ENCODE results near the gene MYBPC2. TPM values are rescaled to one million over a fixed set of nuclear protein-coding genes. Genes with fewer than 3 reads are reported as not detected.

MYBPC2 gene
- polyA plus RNA-seq, 1 of the 3 experiments (the other 2 are of a cell fraction): not detected

- Histone ChIP-seq H3K4me2 (no peak overlapping the region), H3K4me3 (ENCODE audit: low read depth in 2 of 2, low read length in 1 of 2) (no peak overlapping the region), H3K4me1 (ENCODE audit: control insufficient read depth in 1 of 2, insufficient read depth in 2 of 2, low read depth in 1 of 2, low read length in 1 of 2) (no peaks in the 10 kb centered on the region; a peak in 1 of 4 replicates), H3K27me3 (ENCODE audit: insufficient read depth) (no peaks in the 10 kb centered on the region), H3K9me2 (no peaks in the 10 kb centered on the region), H3K9me3 (no peaks in the 10 kb centered on the region; the same call in 1 of the 2 replicates), H3F3A (replicated peaks; ENCODE audit: insufficient read depth) (no peaks in the 10 kb centered on the region), H2AFZ (ENCODE audit: low read depth) (no peak overlapping the region), H3K79me2 (ENCODE audit: insufficient read depth) (no peaks in the 10 kb centered on the region), H3K9ac (no peak overlapping the region), H3K36me3 (replicated peaks in 1 of 2; ENCODE audit: control insufficient read depth in 1 of 2, insufficient read depth in 2 of 2, low read length in 1 of 2) (peaks cover 6 to 20% of the 10 kb centered on the region in 2 experiments), H3K27ac (ENCODE audit: low read depth in 2 of 2, low read length in 1 of 2) (no peak overlapping the region), H4K20me1 (ENCODE audit: insufficient read depth) (no peaks in the 10 kb centered on the region)
- no peak for TF ChIP-seq RAD21 (IDR thresholded peaks at IDR 0.05; ENCODE audit: low read length)
- no peak for TF ChIP-seq USF2 (IDR thresholded peaks at IDR 0.05; ENCODE audit: borderline replicate concordance, low read depth, low read length)
- TF ChIP-seq IRF3 (IDR thresholded peaks at IDR 0.05; ENCODE audit: low read depth, low read length): no peak
- TF ChIP-seq FOXM1 (IDR thresholded peaks at IDR 0.05; ENCODE audit: low read depth): no peak
- no peak for TF ChIP-seq FOSL2 (IDR thresholded peaks at IDR 0.05; ENCODE audit: borderline replicate concordance, low read depth)
- TF ChIP-seq CHD2 (IDR thresholded peaks at IDR 0.05; ENCODE audit: low read length, partially characterized antibody): no peak
- TF ChIP-seq POLR2AphosphoS5 (IDR thresholded peaks at IDR 0.05; ENCODE audit: low read depth, low read length): no peak
- no peak for TF ChIP-seq USF1 (IDR thresholded peaks at IDR 0.05; ENCODE audit: borderline replicate concordance, low read depth)
- no peak for TF ChIP-seq PBX3 (IDR thresholded peaks at IDR 0.05)
- TF ChIP-seq RXRA (IDR thresholded peaks at IDR 0.05; ENCODE audit: borderline replicate concordance, low read depth): no peak
- no peak for TF ChIP-seq TEAD4 (IDR thresholded peaks at IDR 0.05; ENCODE audit: borderline replicate concordance, insufficient read depth)
- TF ChIP-seq FOXJ3 (CRISPR knock-in tag; IDR thresholded peaks at IDR 0.05): no peak
- TF ChIP-seq SIN3A (IDR thresholded peaks at IDR 0.05; ENCODE audit: borderline replicate concordance, low read depth, low read length): no peak
- TF ChIP-seq NFIC (IDR thresholded peaks at IDR 0.05; ENCODE audit: borderline replicate concordance): no peak
- TF ChIP-seq ZBTB33 (IDR thresholded peaks at IDR 0.05; ENCODE audit: borderline replicate concordance, low read depth): no peak
- TF ChIP-seq NRF1 (IDR thresholded peaks at IDR 0.05; ENCODE audit: low read depth, low read length): no peak
- TF ChIP-seq SMC3 (IDR thresholded peaks at IDR 0.05; ENCODE audit: low read depth, low read length): no peak
- TF ChIP-seq YY1 (IDR thresholded peaks at IDR 0.05; ENCODE audit: low read depth): no peak
- no peak for DNase-seq
- ChIA-PET CTCF (interaction anchor here (1.0 to 1.9 kb wide), 3 partner anchors 19 to 72 kb away, joined by 3 to 6 read pairs (median 4); no protein-coding TSS in a partner anchor), POLR2A (no interaction called here)
- 86% methylated on average over 10 of the region's 10 CpGs for WGBS (ENCODE audit: low lambda C conversion rate)
These were observed 52.7 kb downstream of the MYBPC2 start for GRCh38 chr19:50485284-50485955.

Data from SK-N-SH (cell line).